Tibial artery (tissue), 4 donors: ENCODE measurements around the gene PAX9.

Source experiments
- DNase-seq, 2 donors: peaks; one replicate each; pipeline ENCODE4 v3.0.0-alpha.2; 2019
- H3K27ac ChIP-seq, 2 donors: fragments of 200-600 bp; sonication (generic) in 1 of 2; 1 replicate in 1 of 2; 2 replicates in 1 of 2; pipeline ENCODE4 v1.5.1; 2018 to 2019; ENCODE audit warnings: mild to moderate bottlenecking in 1 of 2
- H3K27me3 ChIP-seq, 2 donors: fragments of 200-600 bp; sonication (generic) in 1 of 2; one replicate each; pipeline versions ENCODE4 v1.5.1 to v1.6.0; 2016 to 2019
- H3K36me3 ChIP-seq, 3 donors: fragments of 200-600 bp; sonication (generic) in 2 of 3; one replicate each; pipeline ENCODE4 v1.5.1; 2016 to 2019; ENCODE audit warnings: mild to moderate bottlenecking in 2 of 3
- H3K4me1 ChIP-seq, 4 donors: fragments of 200-600 bp; sonication (generic) in 2 of 4; 1 replicate in 3 of 4; 2 replicates in 1 of 4; pipeline ENCODE4 v1.5.1; 2016 to 2019
- H3K4me3 ChIP-seq, 2 donors: fragments of 200-600 bp; sonication (generic) in 1 of 2; 1 replicate in 1 of 2; 2 replicates in 1 of 2; pipeline ENCODE4 v1.5.1; 2018 to 2019; ENCODE audit warnings: mild to moderate bottlenecking in 2 of 2
- H3K9me3 ChIP-seq, 3 donors: fragments of 200-600 bp; sonication (generic) in 1 of 3; one replicate each; pipeline ENCODE4 v1.5.1; 2016 to 2019
- CTCF ChIP-seq, 2 experiments: fragments of 200-600 bp in 1 of 2; fragments of 450-650 bp in 1 of 2; IDR thresholded peaks; one replicate each; pipeline ENCODE4 v1.5.1; 2017 to 2019; ENCODE audit warnings: antibody characterized with exemption in 2 of 2, mild to moderate bottlenecking in 1 of 2, moderate library complexity in 1 of 2
- intact Hi-C: fragments of 100-400 bp; cut with DNase I; formaldehyde crosslinking; loops from one replicate; pipeline ENCODE4 v1.15.0; 2023; ENCODE audit warnings: low total_unique reads

The PAX9 gene

GRCh38 chr14:36659010-36659821 is 2.4 kb upstream of the PAX9 start:
- Histone ChIP-seq H3K4me3 (no peak overlapping the region), H3K27ac (no peak overlapping the region), H3K36me3 (no peaks in the 10 kb centered on the region), H3K27me3 (peaks cover 19 to 97% of the 10 kb centered on the region in 2 donors), H3K9me3 (no peaks in the 10 kb centered on the region), H3K4me1 (peaks cover 0 to 79% (median 64%) of the 10 kb centered on the region in 4 donors)
- no peak for DNase-seq
- intact Hi-C loops: loop anchor here (10.0 kb wide), 1 partner anchor 286 kb away; no protein-coding TSS in a partner anchor
- TF ChIP-seq CTCF (IDR thresholded peaks at IDR 0.05): no peak

GRCh38 chr14:36659822-36660735 is 1.6 kb upstream of the PAX9 start:
- intact Hi-C loops: loop anchor here (10.0 kb wide), 1 partner anchor 285 kb away; no protein-coding TSS in a partner anchor
- Histone ChIP-seq H3K36me3 (no peaks in the 10 kb centered on the region), H3K27ac (no peak overlapping the region), H3K4me3 (no peak overlapping the region), H3K4me1 (peaks cover 0 to 74% (median 64%) of the 10 kb centered on the region in 4 donors), H3K27me3 (peaks cover 14 to 97% of the 10 kb centered on the region in 2 donors), H3K9me3 (no peaks in the 10 kb centered on the region)
- no peak for DNase-seq
- no peak for TF ChIP-seq CTCF (IDR thresholded peaks at IDR 0.05)

- no peak for TF ChIP-seq CTCF (IDR thresholded peaks at IDR 0.05)
- no peaks in the 10 kb centered on the region for H3K9me3 ChIP-seq
- H3K27me3 ChIP-seq: peaks cover 9 to 97% of the 10 kb centered on the region in 2 donors
- H3K36me3 ChIP-seq: no peaks in the 10 kb centered on the region
- H3K4me3 ChIP-seq: peak overlapping the region; percentile 48 to 57
- intact Hi-C loops: no loop called here
- DNase-seq: no peak
- H3K27ac ChIP-seq: no peak overlapping the region
- peaks cover 0 to 67% (median 61%) of the 10 kb centered on the region in 4 donors for H3K4me1 ChIP-seq
Observed at GRCh38 chr14:36660736-36661505, 739 bp upstream of the PAX9 start.

- Histone ChIP-seq H3K27me3 (peaks cover 9 to 97% of the 10 kb centered on the region in 2 donors), H3K4me3 (peak overlapping the region; percentile 48 to 57), H3K9me3 (no peaks in the 10 kb centered on the region), H3K27ac (peak overlapping the region; percentile 35 to 46), H3K4me1 (peaks cover 0 to 59% (median 52%) of the 10 kb centered on the region in 4 donors), H3K36me3 (no peaks in the 10 kb centered on the region)
- no peak for TF ChIP-seq CTCF (IDR thresholded peaks at IDR 0.05)
- no peak for DNase-seq
- intact Hi-C loops: no loop called here
Observed at GRCh38 chr14:36662258-36662542, 540 bp downstream of the PAX9 start.
